Activated naive CD4-positive, alpha-beta T cell treated with anti-CD3 and anti-CD28 coated beads, Interleukin-2, amount 50 U/mL, for 16 hours (primary cell): ENCODE measurements around the gene ARSG.

Experiments
- DNase-seq: peaks from one replicate; pipeline ENCODE4 v3.0.0-alpha.2; 2020

Gene ARSG

DNA sequence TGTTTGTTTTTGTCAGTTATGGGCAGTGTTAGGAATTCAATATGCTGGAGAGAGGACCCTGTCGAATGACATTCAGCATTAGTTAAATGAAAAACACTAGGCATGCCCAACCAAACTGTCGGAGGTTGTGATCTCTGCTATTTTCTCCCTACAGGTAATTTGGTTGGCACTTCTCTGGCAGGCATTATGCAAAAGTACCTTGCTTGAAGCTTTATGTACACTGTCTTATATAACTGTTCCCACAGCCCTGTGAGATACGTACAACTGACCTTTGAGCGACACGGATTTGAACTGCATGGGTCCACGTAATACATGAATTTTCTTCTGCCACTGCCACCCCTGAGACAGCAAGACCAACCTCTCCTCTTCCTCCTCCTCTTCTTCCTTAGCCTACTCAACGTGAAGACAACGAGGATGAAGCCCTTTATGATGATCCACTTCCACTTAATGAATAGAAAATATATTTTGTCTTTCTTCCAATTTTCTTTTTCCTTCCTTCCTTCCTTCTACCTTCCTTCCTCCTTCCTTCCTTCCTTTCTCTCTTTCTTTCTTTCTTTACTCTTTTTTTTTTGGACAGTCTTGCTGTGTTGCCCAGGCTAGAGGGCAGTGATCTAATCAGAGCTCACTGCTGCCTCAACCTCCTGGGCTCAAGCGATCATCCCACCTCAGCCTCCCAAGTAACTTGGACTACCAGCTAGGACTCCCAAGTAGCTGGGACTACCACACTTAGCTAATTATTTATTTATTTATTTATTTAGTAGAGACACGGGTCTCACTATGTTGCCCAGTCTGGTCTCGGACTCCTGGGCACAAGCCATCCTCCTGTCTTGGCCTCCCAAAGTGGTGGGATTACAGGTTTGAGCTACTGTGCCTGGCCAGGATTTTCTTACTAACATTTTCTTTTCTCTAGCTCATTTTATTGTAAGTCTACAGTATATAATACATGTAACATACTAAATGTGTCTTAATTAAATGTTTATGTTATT is 88.7 kb downstream of the ARSG start:
- no peak for DNase-seq

DNA sequence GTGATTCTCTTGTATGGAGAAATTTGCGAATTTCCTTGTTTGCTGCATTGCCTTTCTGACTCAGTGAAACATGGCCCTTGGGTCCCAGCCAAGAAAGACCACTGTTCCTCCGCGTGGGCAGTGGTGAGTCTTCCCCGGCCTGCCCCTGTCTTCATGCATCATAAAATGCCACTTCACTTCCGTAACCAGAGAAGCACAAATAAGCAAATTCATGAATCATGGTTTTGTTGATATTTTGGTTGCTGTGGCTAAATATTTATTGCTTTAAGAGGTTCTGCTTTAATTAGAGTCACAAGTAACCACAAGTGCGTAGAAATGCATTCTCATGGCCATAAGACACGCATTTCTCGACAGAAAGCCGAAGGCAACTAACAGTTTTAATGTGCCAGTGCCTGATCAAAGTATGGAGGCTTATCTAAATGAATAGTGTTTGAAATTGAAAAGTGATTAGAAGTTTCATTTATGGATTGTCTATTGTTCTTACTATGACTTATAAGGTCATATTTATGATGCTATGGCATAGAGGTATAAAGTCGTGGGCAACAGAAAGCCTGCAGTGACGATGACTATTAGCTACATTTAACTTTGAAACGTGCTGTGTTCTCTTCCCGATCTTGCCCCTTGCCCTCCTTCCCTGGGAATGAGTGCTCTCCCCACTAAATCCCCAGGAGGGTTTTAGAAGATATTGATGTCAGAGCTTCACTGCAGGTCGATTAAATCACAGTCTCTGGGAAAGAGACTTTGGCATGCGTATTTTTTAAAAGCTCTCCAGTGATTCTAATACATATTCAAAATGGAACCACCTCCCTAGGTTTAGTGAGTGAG is 90.0 kb downstream of the ARSG start:
- DNase-seq = no peak

DNA sequence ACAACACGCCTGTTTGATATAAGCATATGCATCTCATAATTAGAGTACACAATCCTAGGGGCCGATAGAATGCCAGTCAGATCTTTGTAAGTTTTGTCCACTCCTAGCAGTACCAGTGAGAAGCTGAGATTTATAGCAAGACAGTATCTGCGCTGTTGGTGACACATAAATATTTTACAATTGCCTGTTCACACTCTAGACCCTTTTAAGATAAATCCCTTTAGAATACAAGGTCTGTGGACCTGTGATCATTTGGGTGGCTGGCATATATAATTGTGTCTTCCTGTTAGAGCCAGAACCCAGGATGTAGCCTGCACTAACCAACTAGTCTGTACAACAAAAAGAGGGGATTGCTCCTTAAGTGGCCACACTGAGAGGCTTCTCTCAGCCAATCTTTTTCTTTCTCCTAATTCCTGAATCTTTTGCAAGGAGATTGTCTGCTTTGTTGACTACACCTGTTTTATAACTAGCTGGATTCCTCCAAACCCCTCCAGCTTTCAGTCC is 91.3 kb downstream of the ARSG start:
- no peak for DNase-seq

GRCh38 chr17:68383120-68383442 is 91.8 kb downstream of the ARSG start:
- DNase-seq = no peak

DNA sequence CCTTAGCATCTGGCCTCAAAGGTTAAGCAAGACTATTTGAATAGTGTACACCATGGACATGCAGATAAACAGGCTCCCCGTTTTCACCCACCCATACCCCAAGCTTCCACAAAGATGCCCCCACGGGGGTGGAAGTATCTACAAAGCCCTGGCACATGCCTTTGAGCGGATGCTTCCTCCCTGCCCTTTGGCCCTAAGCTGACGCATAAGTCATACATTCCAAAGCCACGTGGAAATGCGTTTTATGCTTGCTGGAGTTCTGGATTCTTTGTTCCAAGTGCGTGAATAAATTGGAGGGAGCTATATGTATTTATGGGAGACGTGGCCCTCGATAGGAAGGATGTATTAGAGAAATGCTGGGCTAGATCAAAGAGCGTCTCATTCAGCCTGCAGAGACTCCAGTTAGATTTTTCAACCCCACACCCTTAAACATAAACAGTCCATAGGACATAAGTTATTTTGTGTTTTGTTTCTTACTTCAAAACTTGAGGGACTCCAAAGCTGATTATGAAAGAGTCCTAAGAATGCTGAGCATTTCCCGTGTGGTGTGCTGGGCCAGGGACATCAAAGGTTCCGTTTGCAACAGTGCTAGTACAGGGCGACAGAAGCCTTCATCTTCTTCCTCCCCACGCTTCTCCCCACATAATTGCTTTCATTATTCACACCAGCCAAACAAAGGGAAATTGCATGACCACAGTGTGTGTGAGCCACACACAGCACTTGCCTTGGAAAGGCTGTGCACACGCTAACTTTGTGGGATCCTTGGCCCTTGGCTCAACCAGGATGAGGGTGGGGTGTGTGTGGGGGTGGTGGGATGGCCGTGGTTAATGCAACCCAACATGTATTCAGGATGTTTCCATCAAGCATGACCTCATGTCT is 92.4 kb downstream of the ARSG start:
- no peak for DNase-seq

DNA sequence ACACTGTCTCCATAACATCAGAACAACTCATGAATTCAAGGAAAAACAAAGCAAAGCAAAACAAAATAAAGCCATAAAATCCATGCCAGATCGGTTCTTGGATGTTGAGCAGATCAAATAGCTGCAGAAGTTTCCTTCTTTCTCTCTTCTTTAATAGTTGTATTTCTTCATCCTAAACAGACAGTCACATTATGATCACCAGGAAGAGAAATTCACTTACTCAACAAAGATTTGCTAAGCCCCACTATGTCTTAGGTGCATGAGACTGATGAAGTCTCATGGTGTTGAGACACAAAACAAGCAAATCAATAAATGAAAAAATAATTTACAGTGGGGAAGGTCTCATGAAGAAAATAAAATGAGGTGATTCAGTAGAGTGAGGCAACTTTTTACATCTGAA is 93.2 kb downstream of the ARSG start:
- no peak for DNase-seq

- DNase-seq = no peak
Observed at GRCh38 chr17:68384941-68385340, 93.6 kb downstream of the ARSG start.

GRCh38 chr17:68385490-68386215 is 94.4 kb downstream of the ARSG start:
- DNase-seq = no peak

DNA sequence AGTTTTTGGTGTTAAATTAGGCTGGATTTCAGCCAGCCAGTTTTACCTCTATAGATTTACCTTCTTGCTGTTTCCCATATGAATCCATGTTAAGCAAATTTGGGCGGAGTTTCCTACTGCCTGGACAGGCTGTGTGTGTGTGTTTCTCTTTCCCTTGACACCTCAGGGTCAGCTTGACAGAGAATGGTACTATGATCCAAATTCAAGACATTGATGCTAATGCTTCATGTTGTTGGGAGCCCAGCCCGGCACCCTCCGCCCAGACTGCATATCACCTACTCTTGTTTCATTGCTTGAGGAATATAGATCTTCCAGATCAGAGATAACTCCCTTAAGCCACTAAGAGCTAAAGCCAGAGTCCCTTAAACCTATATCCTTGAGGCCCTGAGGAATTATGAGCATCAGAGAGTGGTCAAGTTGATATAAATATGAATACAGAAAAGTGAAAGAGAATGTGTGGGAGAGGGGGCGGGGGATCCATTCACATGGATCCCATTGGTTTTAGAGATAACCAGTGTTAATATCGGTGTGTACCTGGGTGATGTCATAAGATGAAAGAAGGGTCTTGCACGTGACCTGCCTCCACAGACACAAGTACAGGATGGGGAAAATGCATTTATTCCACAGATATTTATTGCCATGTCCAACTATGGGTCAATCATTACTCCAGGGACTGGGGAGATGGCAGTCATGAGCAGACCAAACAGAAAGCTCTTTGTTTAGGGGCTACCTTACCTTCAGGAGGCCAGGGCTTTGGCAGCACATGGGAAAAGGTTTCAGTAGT is 96.3 kb downstream of the ARSG start:
- DNase-seq = no peak

DNA sequence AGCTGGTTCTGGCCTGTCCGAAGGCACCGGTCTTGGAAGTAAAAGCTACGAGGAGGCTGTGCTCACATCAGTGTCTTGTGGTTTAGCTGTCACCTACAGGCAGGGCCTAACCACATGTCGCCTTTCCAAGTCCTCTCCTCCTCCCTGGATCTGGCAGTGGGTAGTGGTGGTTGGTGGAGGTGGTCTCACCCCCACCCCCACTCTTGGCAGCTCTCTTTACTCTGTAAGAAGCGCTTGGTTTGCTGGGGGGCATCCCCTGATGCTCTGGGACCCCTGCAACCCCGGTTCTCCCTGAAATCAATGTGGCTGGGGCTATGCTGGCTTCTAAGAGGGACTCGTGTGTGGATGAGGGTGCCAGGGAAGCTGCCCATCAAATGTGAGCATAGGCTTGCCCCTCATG is 97.7 kb downstream of the ARSG start:
- no peak for DNase-seq

- DNase-seq = no peak
Observed at GRCh38 chr17:68390888-68391545, 99.7 kb downstream of the ARSG start.

GRCh38 chr17:68391561-68392268 is 100.4 kb downstream of the ARSG start:
- DNase-seq = no peak

DNA sequence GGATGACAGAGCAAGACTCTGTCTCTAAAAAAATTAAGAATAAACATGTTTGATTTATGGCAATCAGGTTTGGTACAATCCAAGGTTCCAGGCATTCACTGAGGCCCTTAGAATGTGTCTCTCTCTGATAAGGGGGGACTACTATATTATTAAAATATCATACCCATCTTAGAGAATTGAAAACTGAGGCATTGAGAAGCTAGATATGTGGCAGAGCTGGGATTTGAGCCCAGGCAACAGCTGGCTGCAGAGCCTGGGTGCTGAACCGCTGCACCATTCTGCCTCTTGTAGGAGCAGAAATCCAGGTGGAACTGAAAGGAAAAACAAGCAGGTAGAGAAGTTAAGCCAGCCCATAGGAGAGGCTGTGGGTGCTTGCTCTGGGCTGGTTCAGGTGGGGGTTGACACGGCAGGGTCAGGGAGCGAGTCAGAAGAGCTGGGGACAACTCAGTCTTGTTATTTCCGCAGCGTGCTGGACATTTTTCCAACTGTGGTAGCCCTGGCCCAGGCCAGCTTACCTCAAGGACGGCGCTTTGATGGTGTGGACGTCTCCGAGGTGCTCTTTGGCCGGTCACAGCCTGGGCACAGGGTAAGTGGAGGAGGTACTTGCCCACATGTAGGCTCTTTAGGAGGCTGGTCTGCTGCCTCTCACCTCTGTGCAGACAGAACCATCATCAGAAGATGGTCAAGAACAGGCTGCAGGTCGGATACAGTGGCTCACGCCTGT is 103.5 kb downstream of the ARSG start:
- no peak for DNase-seq

GRCh38 chr17:68396226-68397107 is 105.2 kb downstream of the ARSG start:
- DNase-seq = no peak

GRCh38 chr17:68397108-68397536 is 105.8 kb downstream of the ARSG start:
- DNase-seq = no peak

- DNase-seq = no peak
Observed at GRCh38 chr17:68398691-68399637, 107.7 kb downstream of the ARSG start.
